K562 (cell line): Measurements from ENCODE around the gene MTPN. TPM values are rescaled to one million over a fixed set of nuclear protein-coding genes. Genes with fewer than 3 reads are reported as not detected.

Source experiments
- DDX20 ChIP-seq: fragments of 450-650 bp; IDR thresholded peaks from 2 replicates; pipeline ENCODE4 v1.6.1; 2016; ENCODE audit warnings: missing genetic modification characterization, low read depth, mild to moderate bottlenecking, missing compliant biosample characterization, moderate library complexity
- ESRRB ChIP-seq: fragments of 250-450 bp; sonication (Bioruptor Pico); IDR thresholded peaks from 2 replicates; pipeline ENCODE4 v1.5.0; 2020; ENCODE audit warnings: mild to moderate bottlenecking, moderate library complexity, borderline replicate concordance
- GATAD2B ChIP-seq: fragments of 450-650 bp; IDR thresholded peaks from 2 replicates; pipeline ENCODE4 v1.6.1; 2017; ENCODE audit warnings: mild to moderate bottlenecking, borderline replicate concordance
- L3MBTL2 ChIP-seq: fragments of 450-650 bp; IDR thresholded peaks from 2 replicates; pipeline ENCODE4 v1.6.1; 2016; ENCODE audit warnings: mild to moderate bottlenecking, moderate library complexity
- NCOA4 ChIP-seq: fragments of 450-650 bp; IDR thresholded peaks from 2 replicates; pipeline ENCODE4 v1.6.1; 2018; ENCODE audit warnings: mild to moderate bottlenecking; ENCODE audit not compliant: partially characterized antibody
- NFE2 ChIP-seq: IDR thresholded peaks from 2 replicates; pipeline ENCODE4 v1.6.1; 2014; ENCODE audit warnings: antibody characterized with exemption, low read depth
- NR1H2 ChIP-seq: sonication (generic); formaldehyde crosslinking; IDR thresholded peaks from 2 replicates; pipeline ENCODE4 v1.4.0; 2020; ENCODE audit warnings: mild to moderate bottlenecking, missing genetic modification reagents
- NRF1 ChIP-seq, 2 experiments: fragments of 450-650 bp; IDR thresholded peaks in 1 of 2; conservative IDR thresholded peaks in 1 of 2; 2 replicates each; pipeline ENCODE4 v1.6.1; 2014; ENCODE audit warnings: mild to moderate bottlenecking in 2 of 2
- POLR3A ChIP-seq: IDR thresholded peaks from 2 replicates; pipeline ENCODE4 v1.6.1; 2011; ENCODE audit warnings: borderline replicate concordance, mild to moderate bottlenecking, moderate library complexity; ENCODE audit not compliant: insufficient read length, insufficient read depth; ENCODE audit errors: extremely low read depth
- PPARD ChIP-seq: fragments of 250-450 bp; sonication (Bioruptor Pico); IDR thresholded peaks from 2 replicates; pipeline ENCODE4 v1.8.0; 2022; ENCODE audit warnings: inconsistent platforms, mild to moderate bottlenecking, moderate library complexity
- PYGO2 ChIP-seq: fragments of 450-650 bp; IDR thresholded peaks from 2 replicates; pipeline ENCODE4 v1.6.1; 2016; ENCODE audit warnings: mild to moderate bottlenecking, missing genetic modification characterization, moderate library complexity, missing compliant biosample characterization
- RBM17 ChIP-seq: fragments of 200-400 bp; formaldehyde crosslinking; IDR thresholded peaks from 2 replicates; pipeline ENCODE4 v1.6.1; 2017; ENCODE audit warnings: low read depth, mild to moderate bottlenecking, low read length, borderline replicate concordance
- RBM22 ChIP-seq: fragments of 200-400 bp; formaldehyde crosslinking; IDR thresholded peaks from 2 replicates; pipeline ENCODE4 v1.6.1; 2018; ENCODE audit warnings: low read length, low read depth; ENCODE audit not compliant: poor library complexity, severe bottlenecking
- SP1 ChIP-seq: sonication (generic); formaldehyde crosslinking; IDR thresholded peaks from 2 replicates; pipeline ENCODE4 v1.8.1; 2022; ENCODE audit warnings: mild to moderate bottlenecking, missing genetic modification reagents
- SUPT5H ChIP-seq: fragments of 450-650 bp; IDR thresholded peaks from 2 replicates; pipeline ENCODE4 v1.6.1; 2016
- ZNF146 ChIP-seq: IDR thresholded peaks from one replicate; pipeline ENCODE4 v1.6.1; 2018; ENCODE audit warnings: missing compliant biosample characterization; ENCODE audit not compliant: unreplicated experiment
- ZNF174 ChIP-seq: fragments of 250-450 bp; sonication (Bioruptor Pico); IDR thresholded peaks from 2 replicates; pipeline ENCODE4 v1.4.0; 2020; ENCODE audit warnings: mild to moderate bottlenecking
- ZNF212 ChIP-seq: fragments of 450-650 bp; formaldehyde crosslinking; IDR thresholded peaks from 2 replicates; pipeline ENCODE4 v1.4.0; 2020; ENCODE audit warnings: mild to moderate bottlenecking
- ZNF584 ChIP-seq: fragments of 200-800 bp; sonication (Bioruptor generic); IDR thresholded peaks from 2 replicates; pipeline ENCODE4 v1.6.1; 2016; ENCODE audit warnings: low read depth, mild to moderate bottlenecking, missing genetic modification characterization, missing compliant biosample characterization
- ZNF644 ChIP-seq: fragments of 200-800 bp; sonication (Bioruptor generic); IDR thresholded peaks from 2 replicates; pipeline ENCODE4 v1.6.1; 2016; ENCODE audit warnings: low read depth, missing genetic modification characterization, missing compliant biosample characterization
- ZNF79 ChIP-seq: fragments of 250-450 bp; sonication (Bioruptor Pico); IDR thresholded peaks from 2 replicates; pipeline ENCODE4 v1.4.0; 2020; ENCODE audit warnings: low read depth, mild to moderate bottlenecking, moderate library complexity
- ZZZ3 ChIP-seq: fragments of 450-650 bp; IDR thresholded peaks from 2 replicates; pipeline ENCODE4 v1.6.1; 2016; ENCODE audit warnings: antibody characterized with exemption, mild to moderate bottlenecking, moderate library complexity
- polyA plus RNA-seq, 8 experiments: library from polyadenylated mRNA; depleted of rRNA in 4 of 8; stranded (reverse) in 5 of 8; unstranded in 3 of 8; fragments of >200 nt; fragmentation: Nextera tagmentation in 2 of 8; fragmentation: Illumina TruSeq in 1 of 8; extraction: Ambion mirVana in 2 of 8; extraction: Trizol in 1 of 8; gene quantifications; 2 replicates each; pipeline versions ENCODE4 v1.2.1 to v1.2.3, GENCODE V29; 2011 to 2014; ENCODE audit warnings: inconsistent platforms in 1 of 8, missing spikeins in 1 of 8
- total RNA-seq, 7 experiments: library from RNA; depleted of rRNA in 6 of 7; stranded (reverse); fragments of >200 nt in 6 of 7; fragmentation: Illumina TruSeq in 2 of 7; extraction: Trizol in 2 of 7; gene quantifications; 2 replicates each; pipeline versions ENCODE4 v1.2.1 to v1.2.3, GENCODE V29; 2011 to 2021; ENCODE audit warnings: low replicate concordance in 1 of 7
- TF ChIP-seq, protein P1 (sequence below): fragments of 250-450 bp; sonication (Bioruptor Pico); IDR thresholded peaks from 2 replicates; pipeline ENCODE4 v1.4.0; 2020; ENCODE audit warnings: borderline replicate concordance
- TF ChIP-seq, protein P2 (sequence below): fragments of 450-650 bp; IDR thresholded peaks from 2 replicates; pipeline ENCODE4 v1.6.1; 2016; ENCODE audit warnings: low read depth, mild to moderate bottlenecking, moderate library complexity
- TF ChIP-seq, protein P3 (sequence below), 2 experiments: fragments of 450-650 bp; conservative IDR thresholded peaks; 2 replicates each; pipeline ENCODE4 v1.6.1; 2017; ENCODE audit warnings: mild to moderate bottlenecking in 2 of 2, moderate library complexity in 2 of 2

The MTPN gene
- total and polyA plus RNA-seq, 9 of the 15 experiments (the other 6 are each of a cell fraction or from before 2014, with no cell fraction given) = 68.5 to 261 (median 156) TPM

DNA sequence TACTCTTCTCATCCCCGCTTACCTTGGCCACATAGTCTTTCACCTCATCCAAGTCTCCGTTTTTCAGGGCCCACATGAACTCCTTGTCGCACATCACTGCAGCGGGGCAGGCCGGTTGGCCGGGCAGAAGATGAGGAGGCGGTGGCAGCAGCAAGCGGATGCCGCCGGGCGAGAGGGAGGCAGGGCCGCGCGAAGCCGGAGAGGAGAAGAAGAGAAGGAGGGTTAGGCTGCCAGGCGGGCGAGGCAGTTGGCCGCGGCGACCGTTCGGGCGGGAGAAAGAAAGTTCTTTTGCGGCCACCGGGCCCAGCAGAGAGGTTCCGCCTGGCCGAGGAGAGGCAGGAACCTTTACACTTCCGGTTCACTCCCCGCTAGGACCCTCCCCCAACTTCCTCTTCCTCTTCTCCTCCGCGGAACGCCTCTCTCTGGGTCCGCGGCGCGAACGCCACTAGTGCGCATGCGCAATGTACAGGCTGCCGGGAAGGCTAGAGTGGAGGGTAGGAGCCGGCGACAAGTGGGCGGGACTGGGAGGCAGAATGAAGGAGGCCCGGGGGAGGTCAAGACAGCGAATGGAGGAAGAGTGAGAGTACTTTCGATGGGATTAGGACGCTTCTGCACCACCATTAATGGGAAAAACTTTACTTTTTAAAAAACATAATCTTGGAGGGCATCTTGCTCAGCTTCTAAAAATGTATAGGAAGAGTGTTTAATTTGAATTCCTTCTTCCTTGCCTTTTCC lies at the start of gene MTPN (continued):
- TF ChIP-seq, protein P1, sequence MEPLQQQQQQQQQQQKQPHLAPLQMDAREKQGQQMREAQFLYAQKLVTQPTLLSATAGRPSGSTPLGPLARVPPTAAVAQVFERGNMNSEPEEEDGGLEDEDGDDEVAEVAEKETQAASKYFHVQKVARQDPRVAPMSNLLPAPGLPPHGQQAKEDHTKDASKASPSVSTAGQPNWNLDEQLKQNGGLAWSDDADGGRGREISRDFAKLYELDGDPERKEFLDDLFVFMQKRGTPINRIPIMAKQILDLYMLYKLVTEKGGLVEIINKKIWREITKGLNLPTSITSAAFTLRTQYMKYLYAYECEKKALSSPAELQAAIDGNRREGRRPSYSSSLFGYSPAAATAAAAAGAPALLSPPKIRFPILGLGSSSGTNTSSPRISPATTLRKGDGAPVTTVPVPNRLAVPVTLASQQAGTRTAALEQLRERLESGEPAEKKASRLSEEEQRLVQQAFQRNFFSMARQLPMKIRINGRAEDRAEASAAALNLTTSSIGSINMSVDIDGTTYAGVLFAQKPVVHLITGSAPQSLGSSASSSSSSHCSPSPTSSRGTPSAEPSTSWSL (CRISPR knock-in tag) = no peak
- TF ChIP-seq RBM22 (peak; percentile 43), NCOA4 (no peak), ZNF212 (CRISPR knock-in tag) (no peak), GATAD2B (no peak), ZNF79 (CRISPR knock-in tag) (no peak), ZNF644 (tag) (no peak), DDX20 (tag) (no peak), ZNF584 (CRISPR knock-in tag) (no peak), SP1 (CRISPR knock-in tag) (peak; percentile 74), NR1H2 (CRISPR knock-in tag) (no peak), ZNF146 (CRISPR knock-in tag) (no peak), RBM17 (no peak), POLR3A (no peak), ESRRB (CRISPR knock-in tag) (no peak), L3MBTL2 (peak; percentile 60; the same call in 1 of the 2 replicates), NFE2 (peak; percentile 12), ZZZ3 (no peak), ZNF174 (CRISPR knock-in tag) (no peak), PYGO2 (tag) (no peak), NRF1 (conservative IDR thresholded peaks at IDR 0.05 in 1 of 2, IDR thresholded peaks at IDR 0.05 in 1 of 2) (peak; percentile 100), SUPT5H (peak; percentile 94), PPARD (CRISPR knock-in tag) (no peak)
- TF ChIP-seq, protein P2, sequence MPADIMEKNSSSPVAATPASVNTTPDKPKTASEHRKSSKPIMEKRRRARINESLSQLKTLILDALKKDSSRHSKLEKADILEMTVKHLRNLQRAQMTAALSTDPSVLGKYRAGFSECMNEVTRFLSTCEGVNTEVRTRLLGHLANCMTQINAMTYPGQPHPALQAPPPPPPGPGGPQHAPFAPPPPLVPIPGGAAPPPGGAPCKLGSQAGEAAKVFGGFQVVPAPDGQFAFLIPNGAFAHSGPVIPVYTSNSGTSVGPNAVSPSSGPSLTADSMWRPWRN = no peak
- TF ChIP-seq, protein P3, sequence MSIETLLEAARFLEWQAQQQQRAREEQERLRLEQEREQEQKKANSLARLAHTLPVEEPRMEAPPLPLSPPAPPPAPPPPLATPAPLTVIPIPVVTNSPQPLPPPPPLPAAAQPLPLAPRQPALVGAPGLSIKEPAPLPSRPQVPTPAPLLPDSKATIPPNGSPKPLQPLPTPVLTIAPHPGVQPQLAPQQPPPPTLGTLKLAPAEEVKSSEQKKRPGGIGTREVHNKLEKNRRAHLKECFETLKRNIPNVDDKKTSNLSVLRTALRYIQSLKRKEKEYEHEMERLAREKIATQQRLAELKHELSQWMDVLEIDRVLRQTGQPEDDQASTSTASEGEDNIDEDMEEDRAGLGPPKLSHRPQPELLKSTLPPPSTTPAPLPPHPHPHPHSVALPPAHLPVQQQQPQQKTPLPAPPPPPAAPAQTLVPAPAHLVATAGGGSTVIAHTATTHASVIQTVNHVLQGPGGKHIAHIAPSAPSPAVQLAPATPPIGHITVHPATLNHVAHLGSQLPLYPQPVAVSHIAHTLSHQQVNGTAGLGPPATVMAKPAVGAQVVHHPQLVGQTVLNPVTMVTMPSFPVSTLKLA (conservative IDR thresholded peaks at IDR 0.05) = peak in 1 of 2 experiments; percentile 70; a peak in 2 of 4 replicates
